ENCODE measurements around the gene RAB17. TPM values are rescaled to one million over a fixed set of nuclear protein-coding genes. Genes with fewer than 3 reads are reported as not detected.

Gene RAB17
- total and polyA plus RNA-seq, 2 of the 4 experiments (the other 2 are of a cell fraction), result 0.41 TPM; not detected in 1

GRCh38 chr2:237566401-237567235, 23.9 kb downstream of the RAB17 start, which contains the start of gene PRLH:
Gene PRLH (plus strand): TSS chr2:237566574. CDS start chr2:237566574, 0 bp downstream.
- H3K18ac ChIP-seq (ENCODE audit: low read depth, low read length), result no peak within 1 kb of the TSS
- in situ Hi-C loops (cut with MboI; ENCODE audit: low sequenced_read_pairs), result loop anchor here (25.0 kb wide), 2 partner anchors 1054 to 1229 kb away; a partner anchor contains a TSS

More at GRCh38 chr2:237566401-237567235, 23.9 kb downstream of the RAB17 start, which contains the start of gene PRLH:
- no peak within 1 kb of the TSS for H4K91ac ChIP-seq (ENCODE audit: insufficient read depth, low read depth, low read length)
- no peaks in the 10 kb centered on the region for H4K20me1 ChIP-seq (ENCODE audit: insufficient read depth, low read length)
- H3K23ac ChIP-seq (ENCODE audit: low read depth, low read length), result no peak within 1 kb of the TSS
- H3K27ac ChIP-seq (ENCODE audit: insufficient read depth, low read length), result no peak within 1 kb of the TSS
- WGBS, 2 experiments (ENCODE audit: extremely low coverage in 2 of 2, insufficient read length in 1 of 2), result 97% methylated on average over 9 of the region's 32 CpGs; no CpG with 5 or more reads in 1 of the 2 experiments
- ChIA-PET POLR2A (ENCODE audit: unreplicated experiment) (no interaction called here), CTCF (no interaction called here)
- intact Hi-C loops (cut with micrococcal nuclease), result no loop called here
- BruUV-seq (replicated peaks), result no TSS peak
- peak within 1 kb of the TSS; percentile 81 for H2BK5ac ChIP-seq (ENCODE audit: low read depth, low read length, poor library complexity, severe bottlenecking)
- no peak within 1 kb of the TSS for H3K56ac ChIP-seq (ENCODE audit: extremely low read depth, insufficient read depth, low read length)
- peaks cover 2% of the 10 kb centered on the region; the same call in 1 of the 2 replicates for H3K27me3 ChIP-seq (ENCODE audit: control insufficient read depth, insufficient read depth, low read length)
- H2BK120ac ChIP-seq (ENCODE audit: low read depth, low read length), result no peak within 1 kb of the TSS
- no peak within 1 kb of the TSS for H4K5ac ChIP-seq (ENCODE audit: low read depth, low read length)
- H2AK5ac ChIP-seq (ENCODE audit: low read depth, low read length), result no peak within 1 kb of the TSS
- H3K14ac ChIP-seq (replicated peaks; ENCODE audit: low read depth, low read length), result no peak within 1 kb of the TSS
- H3K9ac ChIP-seq (ENCODE audit: low read depth, low read length), result no peak within 1 kb of the TSS
- DNase-seq (no peak), ATAC-seq (ENCODE audit: low read depth) (no peak)
- 0 out of 2 replicates have a peak, but pooled peaks cover 3% of the 10 kb centered on the region for H3K9me1 ChIP-seq (ENCODE audit: insufficient read depth, low read length)
- H2BK15ac ChIP-seq (ENCODE audit: low read depth, low read length), result no peak within 1 kb of the TSS
- dilution Hi-C loops (cut with HindIII; ENCODE audit: low sequenced_read_pairs, unreplicated experiment), result no loop called here
- H3K4me2 ChIP-seq (ENCODE audit: low read depth, low read length), result no peak within 1 kb of the TSS
- no peaks in the 10 kb centered on the region; the same call in 1 of the 2 replicates for H3K9me3 ChIP-seq (ENCODE audit: control insufficient read depth, insufficient read depth, low read length)
- peaks cover 0 to under 1% of the 10 kb centered on the region in 2 experiments; a peak in 1 of 4 replicates for H3K79me1 ChIP-seq (ENCODE audit: low read depth in 1 of 2, low read length in 2 of 2)
- no peak within 1 kb of the TSS for H3K4ac ChIP-seq (ENCODE audit: low read depth, low read length)
- no peak within 1 kb of the TSS for H2BK20ac ChIP-seq (ENCODE audit: low read depth, low read length)
- no peak within 1 kb of the TSS for H4K8ac ChIP-seq (ENCODE audit: low read depth in 2 of 2, low read length in 2 of 2)
- no peak within 1 kb of the TSS for H2AK9ac ChIP-seq (replicated peaks; ENCODE audit: low read depth, low read length, poor library complexity)
- no peaks in the 10 kb centered on the region for H3K4me1 ChIP-seq (ENCODE audit: control insufficient read depth, insufficient read depth, low read length)
- H3K36me3 ChIP-seq (ENCODE audit: control insufficient read depth, insufficient read depth, low read length), result no peaks in the 10 kb centered on the region
- no peak within 1 kb of the TSS for H3K4me3 ChIP-seq (ENCODE audit: insufficient read depth, low read depth, low read length)
- no peak within 1 kb of the TSS for H2AFZ ChIP-seq (replicated peaks; ENCODE audit: low read length, poor library complexity)
- TF ChIP-seq FOS (IDR thresholded peaks at IDR 0.05; ENCODE audit: low read depth, low read length) (no peak), NFE2L2 (IDR thresholded peaks at IDR 0.05; ENCODE audit: low read depth, low read length) (no peak), SMC3 (IDR thresholded peaks at IDR 0.05; ENCODE audit: low read depth, low read length) (no peak), CEBPB (IDR thresholded peaks at IDR 0.05; ENCODE audit: low read depth, low read length) (no peak), MAFK (IDR thresholded peaks at IDR 0.05; ENCODE audit: low read depth, low read length) (no peak)

Measured in IMR-90 (cell line).